NOMO-1 (cell line): ENCODE results near the gene C10orf62.
A peak's percentile ranks its signal among the peaks of the same experiment; 100 is the strongest.
"Not testable (repeated sequence)": the region's sequence is repeated elsewhere in the genome, so short reads cannot be mapped to it uniquely, and the experiment has no call there.

Source experiments
- DNase-seq, 2 experiments: peaks; one replicate each; lab custom pipeline; 2025; ENCODE audit not compliant: unreplicated experiment in 2 of 2; lab: John Stamatoyannopoulos, UW

The C10orf62 gene

GRCh38 chr10:97623277-97623676 is 33.8 kb downstream of the C10orf62 start:
- DNase-seq = no peak

- DNase-seq = no peak
Observed at GRCh38 chr10:97627731-97628130, 38.2 kb downstream of the C10orf62 start.

- no peak for DNase-seq
Observed at GRCh38 chr10:97628228-97628627, 38.7 kb downstream of the C10orf62 start.

GRCh38 chr10:97629289-97629688 is 39.8 kb downstream of the C10orf62 start:
- no peak for DNase-seq

GRCh38 chr10:97631098-97631497 is 41.6 kb downstream of the C10orf62 start:
- no peak for DNase-seq

GRCh38 chr10:97632949-97633884 is 43.7 kb downstream of the C10orf62 start, which contains the start of gene MORN4:
Gene MORN4, minus strand, starts transcription at chr10:97633500. Its CDS starts 13,847 bp downstream, at chr10:97619653.
- DNase-seq = peak; percentile 92 to 93

- no peak for DNase-seq
Observed at GRCh38 chr10:97633921-97634320, 44.4 kb downstream of the C10orf62 start.

- no peak for DNase-seq
Observed at GRCh38 chr10:97635577-97635976, 46.1 kb downstream of the C10orf62 start.

GRCh38 chr10:97639090-97639489 is 49.6 kb downstream of the C10orf62 start:
- not testable (repeated sequence) for DNase-seq

GRCh38 chr10:97640174-97640867 is 50.8 kb downstream of the C10orf62 start, which contains the start of gene PI4K2A:
Gene PI4K2A, plus strand, starts transcription at chr10:97640671. Its CDS starts 72 bp downstream, at chr10:97640743.
- peak; percentile 98 to 99 for DNase-seq
